ENCODE data around the gene DNAAF5.

Gene DNAAF5

DNA sequence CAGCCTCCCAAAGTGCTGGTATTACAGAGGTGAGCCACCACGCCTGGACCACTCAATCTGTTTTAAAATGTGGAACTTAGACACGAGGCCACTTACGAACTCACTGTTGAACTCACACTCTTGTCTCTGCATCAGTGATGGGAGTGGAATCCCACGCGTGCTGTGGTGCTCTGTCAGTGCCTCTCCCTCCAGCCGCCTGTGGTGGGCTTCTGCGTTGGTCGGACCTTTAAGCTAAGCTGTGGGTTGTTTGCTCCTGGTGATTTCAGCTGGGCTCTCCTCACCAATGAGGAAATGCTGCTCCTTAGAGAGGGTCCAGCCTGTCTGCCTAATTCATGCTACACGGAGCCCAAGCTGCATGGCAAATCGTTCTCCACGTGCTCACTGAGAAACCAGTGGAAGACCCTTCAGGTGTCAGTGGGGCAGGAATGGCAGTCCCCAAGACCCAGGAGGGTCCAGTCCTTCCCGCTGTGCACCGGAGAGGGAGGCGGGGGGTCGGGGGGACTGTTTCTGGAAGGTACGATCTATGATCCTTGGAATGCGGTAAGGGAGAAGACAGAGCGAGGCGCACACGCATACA lies 18.4 kb downstream of the DNAAF5 start:
- Histone ChIP-seq H3K79me2 (ENCODE audit: insufficient read depth, low read length) (no peaks in the 10 kb centered on the region), H3K4me2 (ENCODE audit: low read depth, low read length, poor library complexity, severe bottlenecking) (no peak overlapping the region)
- TF ChIP-seq, protein P1, sequence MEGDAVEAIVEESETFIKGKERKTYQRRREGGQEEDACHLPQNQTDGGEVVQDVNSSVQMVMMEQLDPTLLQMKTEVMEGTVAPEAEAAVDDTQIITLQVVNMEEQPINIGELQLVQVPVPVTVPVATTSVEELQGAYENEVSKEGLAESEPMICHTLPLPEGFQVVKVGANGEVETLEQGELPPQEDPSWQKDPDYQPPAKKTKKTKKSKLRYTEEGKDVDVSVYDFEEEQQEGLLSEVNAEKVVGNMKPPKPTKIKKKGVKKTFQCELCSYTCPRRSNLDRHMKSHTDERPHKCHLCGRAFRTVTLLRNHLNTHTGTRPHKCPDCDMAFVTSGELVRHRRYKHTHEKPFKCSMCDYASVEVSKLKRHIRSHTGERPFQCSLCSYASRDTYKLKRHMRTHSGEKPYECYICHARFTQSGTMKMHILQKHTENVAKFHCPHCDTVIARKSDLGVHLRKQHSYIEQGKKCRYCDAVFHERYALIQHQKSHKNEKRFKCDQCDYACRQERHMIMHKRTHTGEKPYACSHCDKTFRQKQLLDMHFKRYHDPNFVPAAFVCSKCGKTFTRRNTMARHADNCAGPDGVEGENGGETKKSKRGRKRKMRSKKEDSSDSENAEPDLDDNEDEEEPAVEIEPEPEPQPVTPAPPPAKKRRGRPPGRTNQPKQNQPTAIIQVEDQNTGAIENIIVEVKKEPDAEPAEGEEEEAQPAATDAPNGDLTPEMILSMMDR (conservative IDR thresholded peaks at IDR 0.05; ENCODE audit: low read length): no peak
- no peak for TF ChIP-seq EZH2phosphoT487 (IDR thresholded peaks at IDR 0.05; ENCODE audit: borderline replicate concordance)

DNA sequence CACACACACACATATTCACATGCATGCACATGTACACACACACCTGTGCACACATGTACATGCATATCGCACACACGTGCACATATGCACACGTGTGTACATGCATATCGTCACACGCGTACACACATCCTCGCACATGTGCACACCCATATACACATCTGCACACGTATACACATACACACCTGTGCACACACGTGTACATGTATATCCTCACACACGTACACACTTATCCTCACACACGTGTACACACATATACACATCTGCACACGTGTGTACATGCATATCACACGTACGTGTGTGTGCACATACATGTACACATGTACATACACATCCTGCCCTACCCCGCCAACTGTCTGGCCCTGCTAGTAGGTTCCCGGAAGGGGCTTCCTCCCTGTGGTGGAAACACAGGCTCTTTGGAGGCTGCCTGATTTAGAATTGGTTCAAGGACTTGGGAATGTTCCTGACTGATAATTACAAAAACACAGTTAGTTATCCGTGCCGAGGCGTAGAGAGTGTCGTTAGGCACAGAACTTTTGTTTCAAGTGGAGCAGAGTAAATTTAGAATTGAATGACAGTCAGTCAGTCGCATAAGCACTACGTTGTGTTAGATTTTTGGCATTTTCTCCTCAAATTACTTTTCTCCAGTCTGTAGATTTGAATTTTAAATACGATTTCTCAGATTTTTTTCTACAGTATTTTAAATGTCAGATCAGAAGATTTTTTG lies 19.1 kb downstream of the DNAAF5 start:
- H3K4me1 ChIP-seq (ENCODE audit: insufficient read depth, low read length, poor library complexity, severe bottlenecking): no peaks in the 10 kb centered on the region
- no peak overlapping the region for H3K9ac ChIP-seq (ENCODE audit: low read depth, low read length, poor library complexity, severe bottlenecking)
- no peaks in the 10 kb centered on the region for H3K9me3 ChIP-seq (ENCODE audit: insufficient read depth, low read depth, low read length)
- H2AFZ ChIP-seq (ENCODE audit: low read length): no peak overlapping the region
- H3K4me2 ChIP-seq (ENCODE audit: low read depth, low read length, poor library complexity, severe bottlenecking): no peak overlapping the region
- H3F3A ChIP-seq (ENCODE audit: low read depth): no peaks in the 10 kb centered on the region
- no peaks in the 10 kb centered on the region for H3K9me2 ChIP-seq (replicated peaks; ENCODE audit: low read depth, low read length)
- TF ChIP-seq, protein P1 (conservative IDR thresholded peaks at IDR 0.05; ENCODE audit: low read length): no peak
- TF ChIP-seq EZH2phosphoT487 (IDR thresholded peaks at IDR 0.05; ENCODE audit: borderline replicate concordance): no peak
- H3K79me2 ChIP-seq (ENCODE audit: insufficient read depth, low read length): no peaks in the 10 kb centered on the region
- no peaks in the 10 kb centered on the region for H3K27me3 ChIP-seq (ENCODE audit: insufficient read depth, low read length, poor library complexity, severe bottlenecking)
- H3K4me3 ChIP-seq (ENCODE audit: low read length, poor library complexity, severe bottlenecking): no peak overlapping the region
- H4K20me1 ChIP-seq (ENCODE audit: insufficient read depth, low read length, poor library complexity, severe bottlenecking): no peaks in the 10 kb centered on the region
- H3K36me3 ChIP-seq (ENCODE audit: insufficient read depth, low read length): peaks cover 28% of the 10 kb centered on the region; the same call in 1 of the 2 replicates

More for the DNA sequence above, 18.4 kb downstream of the DNAAF5 start:
- H4K20me1 ChIP-seq (ENCODE audit: insufficient read depth, low read length, poor library complexity, severe bottlenecking): no peaks in the 10 kb centered on the region
- no peak overlapping the region for H2AFZ ChIP-seq (ENCODE audit: low read length)
- no peaks in the 10 kb centered on the region for H3K27me3 ChIP-seq (ENCODE audit: insufficient read depth, low read length, poor library complexity, severe bottlenecking)
- no peaks in the 10 kb centered on the region for H3F3A ChIP-seq (ENCODE audit: low read depth)
- no peaks in the 10 kb centered on the region for H3K4me1 ChIP-seq (ENCODE audit: insufficient read depth, low read length, poor library complexity, severe bottlenecking)
- H3K4me3 ChIP-seq (ENCODE audit: low read length, poor library complexity, severe bottlenecking): no peak overlapping the region
- no peaks in the 10 kb centered on the region for H3K9me2 ChIP-seq (replicated peaks; ENCODE audit: low read depth, low read length)
- no peaks in the 10 kb centered on the region for H3K9me3 ChIP-seq (ENCODE audit: insufficient read depth, low read depth, low read length)
- no peak overlapping the region for H3K9ac ChIP-seq (ENCODE audit: low read depth, low read length, poor library complexity, severe bottlenecking)
- peaks cover 33% of the 10 kb centered on the region; the same call in 1 of the 2 replicates for H3K36me3 ChIP-seq (ENCODE audit: insufficient read depth, low read length)

DNA sequence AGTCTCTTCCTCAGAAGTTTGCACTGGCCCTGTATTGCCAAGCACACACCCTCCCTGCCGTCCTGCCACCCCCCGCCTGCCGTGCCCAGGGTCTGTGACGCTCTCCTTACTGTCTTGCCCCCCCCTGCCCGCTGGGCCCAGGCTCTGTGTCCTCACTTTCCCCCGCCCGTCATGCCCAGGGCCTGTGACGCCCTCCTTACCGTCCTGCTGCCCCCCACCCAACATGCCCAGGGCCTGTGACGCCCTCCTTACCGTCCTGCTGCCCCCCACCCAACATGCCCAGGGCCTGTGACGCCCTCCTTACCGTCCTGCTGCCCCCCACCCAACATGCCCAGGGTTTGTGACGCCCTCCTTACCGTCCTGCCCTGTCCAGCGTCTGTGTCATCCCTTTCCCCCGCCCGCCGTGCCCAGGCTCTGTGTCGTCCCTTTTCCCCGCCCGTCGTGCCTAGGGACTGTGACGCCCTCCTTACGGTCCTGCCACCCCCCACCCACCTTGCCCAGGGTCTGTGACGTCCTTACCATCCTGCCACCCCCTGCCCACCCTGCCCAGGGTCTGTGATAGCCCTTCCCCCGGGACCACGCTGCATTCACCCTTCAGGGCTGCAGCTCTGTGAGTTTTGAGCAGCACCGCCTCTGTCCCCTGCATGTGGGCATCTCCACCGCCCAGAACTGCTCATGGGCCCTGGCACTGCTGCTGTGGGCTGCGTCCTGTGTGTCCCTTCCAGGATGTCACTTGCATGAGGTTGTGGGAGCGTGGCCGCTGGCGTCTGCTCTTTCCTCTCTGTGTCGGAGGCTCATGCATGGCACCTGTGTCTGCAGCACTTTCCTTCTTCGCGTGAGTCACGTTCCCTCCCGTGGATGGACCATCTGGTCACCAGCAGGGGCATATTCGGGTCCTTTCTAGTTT lies 19.9 kb downstream of the DNAAF5 start:
- H3F3A ChIP-seq (ENCODE audit: low read depth): no peaks in the 10 kb centered on the region
- H2AFZ ChIP-seq (ENCODE audit: low read length): no peak overlapping the region
- H3K4me3 ChIP-seq (ENCODE audit: low read length, poor library complexity, severe bottlenecking): no peak overlapping the region
- no peaks in the 10 kb centered on the region for H3K79me2 ChIP-seq (ENCODE audit: insufficient read depth, low read length)
- H3K27me3 ChIP-seq (ENCODE audit: insufficient read depth, low read length, poor library complexity, severe bottlenecking): no peaks in the 10 kb centered on the region
- no peaks in the 10 kb centered on the region for H3K9me2 ChIP-seq (replicated peaks; ENCODE audit: low read depth, low read length)
- TF ChIP-seq, protein P1 (conservative IDR thresholded peaks at IDR 0.05; ENCODE audit: low read length): no peak
- no peak for TF ChIP-seq EZH2phosphoT487 (IDR thresholded peaks at IDR 0.05; ENCODE audit: borderline replicate concordance)
- no peaks in the 10 kb centered on the region for H3K9me3 ChIP-seq (ENCODE audit: insufficient read depth, low read depth, low read length)
- no peaks in the 10 kb centered on the region for H4K20me1 ChIP-seq (ENCODE audit: insufficient read depth, low read length, poor library complexity, severe bottlenecking)
- no peaks in the 10 kb centered on the region for H3K4me1 ChIP-seq (ENCODE audit: insufficient read depth, low read length, poor library complexity, severe bottlenecking)
- H3K9ac ChIP-seq (ENCODE audit: low read depth, low read length, poor library complexity, severe bottlenecking): no peak overlapping the region
- peaks cover 21% of the 10 kb centered on the region; the same call in 1 of the 2 replicates for H3K36me3 ChIP-seq (ENCODE audit: insufficient read depth, low read length)
- no peak overlapping the region for H3K4me2 ChIP-seq (ENCODE audit: low read depth, low read length, poor library complexity, severe bottlenecking)
